GM19328 (cell line): ENCODE results near the gene ANHX.

Experiments used
- ATAC-seq: cut with Tn5 transposase; IDR thresholded peaks from one replicate; pipeline ENCODE4 v1.9.1; 2021; ENCODE audit warnings: mild to moderate bottlenecking, moderate library complexity; ENCODE audit not compliant: unreplicated experiment

The ANHX gene

GRCh38 chr12:133203344-133204263 lies 32.1 kb downstream of the ANHX start:
- no peak for ATAC-seq

GRCh38 chr12:133202493-133203343 lies 33.0 kb downstream of the ANHX start:
- ATAC-seq, result no peak

- no peak for ATAC-seq
These were observed 33.8 kb downstream of the ANHX start for GRCh38 chr12:133201888-133202287.

- no peak for ATAC-seq
These were observed 42.8 kb downstream of the ANHX start for GRCh38 chr12:133192847-133193246.

- ATAC-seq, result no peak
These were observed 45.5 kb downstream of the ANHX start for GRCh38 chr12:133190176-133190575.

- ATAC-seq, result peak; percentile 90
These were observed 54.3 kb downstream of the ANHX start, which contains the start of gene ZNF268 for GRCh38 chr12:133181238-133181959. ZNF268 (plus strand) TSS chr12:133181495; CDS start chr12:133181998, 503 bp downstream.

GRCh38 chr12:133180669-133181068 lies 55.0 kb downstream of the ANHX start:
- ATAC-seq, result no peak

GRCh38 chr12:133174901-133175300 lies 60.8 kb downstream of the ANHX start:
- no peak for ATAC-seq

- no peak for ATAC-seq
These were observed 63.2 kb downstream of the ANHX start for GRCh38 chr12:133172491-133172890.
